Mesenchymal stem cell (in vitro differentiated cells and primary cell): ENCODE data around the gene FAT1.

Experiments used
- DNase-seq: peaks from one replicate; pipeline ENCODE4 v3.0.0-alpha.2; 2013
- H2AFZ ChIP-seq: one replicate; pipeline ENCODE4 v1.6.1; 2013; ENCODE audit warnings: low read depth, mild to moderate bottlenecking, control low read depth, inconsistent platforms, low read length, moderate library complexity
- H2AK5ac ChIP-seq: 2 replicates; pipeline ENCODE4 v1.6.1; 2013; ENCODE audit warnings: low read length, moderate library complexity, mild to moderate bottlenecking, inconsistent platforms; ENCODE audit not compliant: severe bottlenecking
- H2BK120ac ChIP-seq: one replicate; pipeline ENCODE4 v1.6.1; 2013; ENCODE audit warnings: low read depth, mild to moderate bottlenecking, inconsistent platforms, low read length, moderate library complexity
- H2BK12ac ChIP-seq, 2 experiments: one replicate each; pipeline ENCODE4 v1.6.1; 2013; ENCODE audit warnings: inconsistent platforms in 2 of 2, low read length in 2 of 2, mild to moderate bottlenecking in 2 of 2, moderate library complexity in 2 of 2, control low read depth in 1 of 2
- H2BK15ac ChIP-seq: one replicate; pipeline ENCODE4 v1.6.1; 2013; ENCODE audit warnings: mild to moderate bottlenecking, low read depth, inconsistent platforms; ENCODE audit not compliant: poor library complexity, severe bottlenecking
- H2BK5ac ChIP-seq: 2 replicates; pipeline ENCODE4 v1.6.1; 2013; ENCODE audit warnings: low read depth, mild to moderate bottlenecking, low read length, control low read depth, inconsistent platforms; ENCODE audit not compliant: poor library complexity, severe bottlenecking
- H3K14ac ChIP-seq, 2 experiments: one replicate each; pipeline ENCODE4 v1.6.1; 2013; ENCODE audit warnings: inconsistent platforms in 2 of 2, low read length in 2 of 2, control low read depth in 1 of 2, mild to moderate bottlenecking in 1 of 2, moderate library complexity in 1 of 2
- H3K18ac ChIP-seq, 2 experiments: one replicate each; pipeline ENCODE4 v1.6.1; 2013; ENCODE audit warnings: inconsistent platforms in 2 of 2, low read length in 2 of 2, control low read depth in 1 of 2, low read depth in 1 of 2, mild to moderate bottlenecking in 1 of 2
- H3K23ac ChIP-seq, 2 experiments: one replicate each; pipeline ENCODE4 v1.6.1; 2013; ENCODE audit warnings: inconsistent platforms in 2 of 2, low read length in 2 of 2, mild to moderate bottlenecking in 2 of 2, moderate library complexity in 2 of 2, control low read depth in 1 of 2
- H3K27ac ChIP-seq: 2 replicates; pipeline ENCODE4 v1.5.1; 2013; ENCODE audit warnings: mild to moderate bottlenecking, moderate library complexity, low read length, control low read depth, inconsistent platforms; ENCODE audit not compliant: poor library complexity, severe bottlenecking
- H3K27me3 ChIP-seq, 2 experiments: 2 replicates each; pipeline versions ENCODE4 v1.6.1 to v1.7.0; 2013; ENCODE audit warnings: low read length in 2 of 2, mild to moderate bottlenecking in 2 of 2, moderate library complexity in 2 of 2, control low read depth in 1 of 2, inconsistent platforms in 1 of 2; ENCODE audit not compliant: control insufficient read depth in 1 of 2, insufficient read depth in 1 of 2
- H3K36me3 ChIP-seq, 2 experiments: 2 replicates each; pipeline versions ENCODE4 v1.6.1 to v1.7.0; 2013; ENCODE audit warnings: low read length in 2 of 2, control low read depth in 1 of 2, inconsistent platforms in 1 of 2, low read depth in 1 of 2, mild to moderate bottlenecking in 1 of 2; ENCODE audit not compliant: insufficient read depth in 2 of 2, control insufficient read depth in 1 of 2
- H3K4ac ChIP-seq, 2 experiments: one replicate each; pipeline ENCODE4 v1.6.1; 2013; ENCODE audit warnings: inconsistent platforms in 2 of 2, low read length in 2 of 2, mild to moderate bottlenecking in 2 of 2, moderate library complexity in 2 of 2, control low read depth in 1 of 2, low read depth in 1 of 2
- H3K4me1 ChIP-seq: 2 replicates; pipeline ENCODE4 v1.6.1; 2013; ENCODE audit warnings: low read depth, low read length, control low read depth; ENCODE audit not compliant: control insufficient read depth, insufficient read depth
- H3K4me2 ChIP-seq: 2 replicates; pipeline ENCODE4 v1.6.1; 2013; ENCODE audit warnings: low read length, mild to moderate bottlenecking, inconsistent platforms; ENCODE audit not compliant: poor library complexity, severe bottlenecking
- H3K4me3 ChIP-seq, 2 experiments: 2 replicates each; pipeline versions ENCODE4 v1.5.1 to v1.7.0; 2013; ENCODE audit warnings: low read length in 2 of 2, mild to moderate bottlenecking in 2 of 2, control low read depth in 1 of 2, low read depth in 1 of 2; ENCODE audit not compliant: insufficient read depth in 1 of 2
- H3K79me1 ChIP-seq: replicated peaks from 2 replicates; pipeline ENCODE4 v1.6.1; 2013; ENCODE audit warnings: mild to moderate bottlenecking, control low read depth, low read length, inconsistent platforms; ENCODE audit not compliant: poor library complexity, severe bottlenecking
- H3K9ac ChIP-seq: 2 replicates; pipeline ENCODE4 v1.7.0; 2013; ENCODE audit warnings: mild to moderate bottlenecking, low read length, moderate library complexity
- H3K9me3 ChIP-seq: 2 replicates; pipeline ENCODE4 v1.7.0; 2013; ENCODE audit warnings: mild to moderate bottlenecking, low read length; ENCODE audit not compliant: control insufficient read depth
- H4K8ac ChIP-seq: one replicate; pipeline ENCODE4 v1.6.1; 2013; ENCODE audit warnings: inconsistent platforms, mild to moderate bottlenecking, low read length, moderate library complexity
- H4K91ac ChIP-seq: one replicate; pipeline ENCODE4 v1.6.1; 2013; ENCODE audit warnings: mild to moderate bottlenecking, low read length, inconsistent platforms
- WGBS: methylation state at CpG from one replicate; pipeline ENCODE4 v1.1.7; 2013; ENCODE audit warnings: mixed read lengths; 5-methylcytosine and 5-hydroxymethylcytosine counted together

FAT1 gene

DNA sequence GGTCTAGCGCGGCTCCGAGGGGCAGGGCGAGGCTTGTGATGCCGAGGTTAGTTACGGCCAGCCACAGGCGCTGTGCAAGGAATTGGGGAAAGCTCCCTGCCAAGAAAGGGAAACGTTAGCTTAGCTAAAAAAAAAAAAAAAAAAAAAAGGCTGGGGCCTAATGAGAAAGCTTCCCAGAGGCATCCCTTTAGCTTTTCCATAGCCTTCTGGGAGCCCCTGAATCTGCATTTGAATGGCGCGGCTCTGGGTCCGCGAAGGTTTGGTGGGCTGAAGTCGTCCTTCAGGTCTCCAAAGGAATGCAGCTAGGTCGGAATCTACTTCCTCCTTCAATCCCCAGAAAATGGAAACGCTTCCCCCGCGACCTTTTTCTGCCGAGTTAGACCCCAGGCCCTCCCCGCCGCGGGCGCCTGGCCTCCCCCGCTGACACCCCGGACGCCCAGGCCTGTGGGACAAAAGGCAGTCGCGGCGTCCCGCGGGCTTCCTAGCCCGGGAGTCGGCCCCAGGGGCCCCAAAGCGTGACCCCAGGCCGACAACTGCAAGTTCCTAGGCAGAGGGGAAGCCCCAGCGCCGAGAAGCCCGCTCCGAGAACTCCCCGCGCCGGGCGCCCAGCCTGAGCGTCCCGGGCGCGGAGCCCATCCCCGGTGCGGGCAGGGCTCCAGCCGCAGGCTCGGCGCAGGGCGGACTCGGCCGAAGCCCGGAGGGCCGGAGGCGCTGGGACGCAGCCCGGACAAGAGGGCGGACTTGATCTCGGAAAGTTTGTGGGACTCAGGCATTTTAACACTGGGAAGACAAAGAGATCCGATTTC lies 605 bp upstream of the FAT1 start:
- H2BK5ac ChIP-seq: peak overlapping the region; percentile 97
- peaks cover 4% of the 10 kb centered on the region for H3K79me1 ChIP-seq
- H2BK12ac ChIP-seq: peak overlapping the region; percentile 15
- H2AK5ac ChIP-seq: peak overlapping the region; percentile 75
- H3K9me3 ChIP-seq: peaks cover 13% of the 10 kb centered on the region
- no peaks in the 10 kb centered on the region for H3K27me3 ChIP-seq
- WGBS: under 1% methylated on average over 61 of the region's 62 CpGs
- peaks cover 6% of the 10 kb centered on the region for H3K4me1 ChIP-seq
- DNase-seq: peak; percentile 60
- H3K4me3 ChIP-seq: peak overlapping the region; percentile 88 to 89
- peak overlapping the region; percentile 99 for H2BK120ac ChIP-seq
- peak overlapping the region; percentile 88 for H4K91ac ChIP-seq
- peak overlapping the region; percentile 90 for H3K27ac ChIP-seq
- H4K8ac ChIP-seq: peak overlapping the region; percentile 76
- peak overlapping the region; percentile 57 to 62 for H3K14ac ChIP-seq
- H3K4me2 ChIP-seq: peak overlapping the region; percentile 52
- H3K36me3 ChIP-seq: peaks cover 0 to 5% of the 10 kb centered on the region in 2 experiments
- H3K4ac ChIP-seq: peak overlapping the region; percentile 89 to 95
- peak overlapping the region; percentile 96 for H3K9ac ChIP-seq
- no peak overlapping the region for H2AFZ ChIP-seq
- peak overlapping the region; percentile 88 to 94 for H3K18ac ChIP-seq
- H3K23ac ChIP-seq: no peak overlapping the region
- H2BK15ac ChIP-seq: peak overlapping the region; percentile 86

- peak overlapping the region in 1 of 2 experiments; percentile 80 for H3K18ac ChIP-seq
Measured at GRCh38 chr4:186722796-186723291, 812 bp downstream of the FAT1 start.

DNA sequence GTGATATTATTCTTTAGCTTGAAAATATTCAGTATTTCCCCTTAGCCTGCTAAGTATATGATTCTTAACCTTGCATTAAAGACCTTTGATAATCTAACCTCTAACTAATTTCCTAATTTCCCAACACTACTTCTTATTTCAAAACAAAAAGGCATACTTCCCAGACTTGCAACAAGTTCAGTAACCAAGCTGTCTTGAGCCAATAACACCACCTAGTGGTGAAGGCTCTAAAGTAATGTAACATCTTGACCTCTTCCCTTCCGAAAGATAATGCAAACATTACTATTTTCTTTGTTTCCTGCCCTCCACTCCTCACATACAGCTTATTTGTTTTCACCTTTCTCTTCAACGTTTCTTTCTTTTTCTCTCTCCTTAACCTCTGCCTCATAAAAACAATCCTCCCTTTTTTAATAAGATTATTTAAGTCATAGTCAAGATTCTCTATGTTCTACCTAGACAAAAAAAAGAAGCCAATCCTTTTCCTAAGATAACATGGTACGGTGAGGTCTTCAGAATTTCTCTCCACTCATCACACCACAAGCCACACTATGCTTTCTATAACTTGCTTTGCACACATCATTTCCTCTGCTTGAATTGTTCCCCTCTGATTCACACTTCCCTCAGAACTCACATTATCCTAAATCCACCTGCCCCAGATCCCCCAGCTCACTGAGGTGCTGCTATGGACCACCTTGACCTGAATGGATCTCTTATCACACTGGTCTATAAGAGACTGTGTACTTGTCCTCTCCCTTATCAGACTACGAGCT lies 3.5 kb downstream of the FAT1 start:
- Histone ChIP-seq H2AFZ (no peak overlapping the region), H3K9ac (no peak overlapping the region), H3K4ac (no peak overlapping the region), H2AK5ac (no peak overlapping the region), H3K79me1 (no peaks in the 10 kb centered on the region), H3K4me3 (no peak overlapping the region), H3K18ac (no peak overlapping the region), H3K27ac (no peak overlapping the region), H3K9me3 (peaks cover 19% of the 10 kb centered on the region), H2BK5ac (no peak overlapping the region), H4K91ac (no peak overlapping the region), H2BK120ac (no peak overlapping the region), H3K23ac (no peak overlapping the region), H2BK12ac (no peak overlapping the region), H2BK15ac (no peak overlapping the region), H3K4me2 (no peak overlapping the region), H4K8ac (no peak overlapping the region), H3K14ac (no peak overlapping the region), H3K4me1 (peaks cover 5% of the 10 kb centered on the region), H3K27me3 (no peaks in the 10 kb centered on the region), H3K36me3 (peaks cover 0 to 5% of the 10 kb centered on the region in 2 experiments)
- WGBS: 64% methylated on average over 4 of the region's 4 CpGs
- peak; percentile 42 for DNase-seq

More at GRCh38 chr4:186722796-186723291, 812 bp downstream of the FAT1 start:
- H3K27me3 ChIP-seq: no peaks in the 10 kb centered on the region
- peaks cover 19% of the 10 kb centered on the region for H3K9me3 ChIP-seq
- DNase-seq: peak; percentile 59
- peak overlapping the region; percentile 52 for H3K4me2 ChIP-seq
- H3K4me1 ChIP-seq: peaks cover 3% of the 10 kb centered on the region
- no peak overlapping the region for H2AK5ac ChIP-seq
- no peaks in the 10 kb centered on the region for H3K79me1 ChIP-seq
- H2BK12ac ChIP-seq: no peak overlapping the region
- H3K23ac ChIP-seq: no peak overlapping the region
- peak overlapping the region; percentile 78 for H4K91ac ChIP-seq
- peak overlapping the region; percentile 89 to 95 for H3K4ac ChIP-seq
- H4K8ac ChIP-seq: peak overlapping the region; percentile 49
- H3K14ac ChIP-seq: no peak overlapping the region
- peak overlapping the region; percentile 3 for H2BK5ac ChIP-seq
- H3K9ac ChIP-seq: peak overlapping the region; percentile 96
- H2BK120ac ChIP-seq: peak overlapping the region; percentile 77
- peaks cover 0 to 5% of the 10 kb centered on the region in 2 experiments for H3K36me3 ChIP-seq
- peak overlapping the region; percentile 88 to 89 for H3K4me3 ChIP-seq
- peak overlapping the region; percentile 57 for H3K27ac ChIP-seq
- H2AFZ ChIP-seq: no peak overlapping the region
- WGBS: 1% methylated on average over 16 of the region's 16 CpGs
- no peak overlapping the region for H2BK15ac ChIP-seq

GRCh38 chr4:186717556-186717955 lies 6.1 kb downstream of the FAT1 start:
- H3K9me3 ChIP-seq: peaks cover 19% of the 10 kb centered on the region
- H3K27ac ChIP-seq: no peak overlapping the region
- H3K9ac ChIP-seq: no peak overlapping the region
- no peak overlapping the region for H3K18ac ChIP-seq
- DNase-seq: no peak
- no peaks in the 10 kb centered on the region for H3K27me3 ChIP-seq
- H2BK15ac ChIP-seq: no peak overlapping the region
- H2AFZ ChIP-seq: no peak overlapping the region
- H3K23ac ChIP-seq: no peak overlapping the region
- no peak overlapping the region for H2BK12ac ChIP-seq
- H2AK5ac ChIP-seq: no peak overlapping the region
- no peak overlapping the region for H4K91ac ChIP-seq
- no peak overlapping the region for H3K14ac ChIP-seq
- no peak overlapping the region for H4K8ac ChIP-seq
- peaks cover 11% of the 10 kb centered on the region for H3K4me1 ChIP-seq
- WGBS: 96% methylated on average over 4 of the region's 4 CpGs
- no peak overlapping the region for H3K4me2 ChIP-seq
- no peak overlapping the region for H2BK5ac ChIP-seq
- H3K36me3 ChIP-seq: peaks cover 0 to 8% of the 10 kb centered on the region in 2 experiments
- no peak overlapping the region for H2BK120ac ChIP-seq
- no peaks in the 10 kb centered on the region for H3K79me1 ChIP-seq
- no peak overlapping the region for H3K4me3 ChIP-seq
- no peak overlapping the region for H3K4ac ChIP-seq
